Parathyroid adenoma (tissue), 2 donors: ENCODE results near the gene ASMT.
"Not testable (repeated sequence)": the region's sequence is repeated elsewhere in the genome, so short reads cannot be mapped to it uniquely, and the experiment has no call there.

Experiments
- H2AFZ ChIP-seq: fragments of 300-600 bp; sonication (generic); one replicate; pipeline ENCODE4 v1.7.0; 2017; ENCODE audit warnings: antibody characterized with exemption, mild to moderate bottlenecking
- H3K27ac ChIP-seq: fragments of 300-600 bp; sonication (generic); one replicate; pipeline ENCODE4 v1.7.0; 2017
- H3K27me3 ChIP-seq: fragments of 300-600 bp; sonication (generic); one replicate; pipeline ENCODE4 v1.7.0; 2017; ENCODE audit warnings: low read length; ENCODE audit not compliant: control insufficient read depth, insufficient read depth
- H3K36me3 ChIP-seq: fragments of 300-600 bp; sonication (generic); one replicate; pipeline ENCODE4 v1.7.0; 2017; ENCODE audit warnings: low read length; ENCODE audit not compliant: control insufficient read depth, insufficient read depth
- H3K4me1 ChIP-seq: fragments of 300-600 bp; sonication (generic); one replicate; pipeline ENCODE4 v1.7.0; 2017; ENCODE audit warnings: control low read depth
- H3K4me2 ChIP-seq: fragments of 300-600 bp; sonication (generic); one replicate; pipeline ENCODE4 v1.7.0; 2017; ENCODE audit warnings: low read length
- H3K4me3 ChIP-seq: fragments of 300-600 bp; sonication (generic); one replicate; pipeline ENCODE4 v1.7.0; 2017; ENCODE audit warnings: low read depth, low read length
- H3K79me2 ChIP-seq: fragments of 300-600 bp; sonication (generic); one replicate; pipeline ENCODE4 v1.7.0; 2017; ENCODE audit warnings: control low read depth
- H3K9ac ChIP-seq: fragments of 300-600 bp; sonication (generic); one replicate; pipeline ENCODE4 v1.7.0; 2017; ENCODE audit warnings: mild to moderate bottlenecking
- H3K9me3 ChIP-seq: fragments of 300-600 bp; sonication (generic); one replicate; pipeline ENCODE4 v1.7.0; 2017; ENCODE audit warnings: low read length; ENCODE audit not compliant: control insufficient read depth
- TF ChIP-seq, protein P1 (sequence below): fragments of 300-600 bp; sonication (generic); IDR thresholded peaks from one replicate; pipeline ENCODE4 v1.7.0; 2017; ENCODE audit warnings: antibody characterized with exemption, mild to moderate bottlenecking
- donor health status: primary hyperparathyroidism.

The ASMT gene

DNA sequence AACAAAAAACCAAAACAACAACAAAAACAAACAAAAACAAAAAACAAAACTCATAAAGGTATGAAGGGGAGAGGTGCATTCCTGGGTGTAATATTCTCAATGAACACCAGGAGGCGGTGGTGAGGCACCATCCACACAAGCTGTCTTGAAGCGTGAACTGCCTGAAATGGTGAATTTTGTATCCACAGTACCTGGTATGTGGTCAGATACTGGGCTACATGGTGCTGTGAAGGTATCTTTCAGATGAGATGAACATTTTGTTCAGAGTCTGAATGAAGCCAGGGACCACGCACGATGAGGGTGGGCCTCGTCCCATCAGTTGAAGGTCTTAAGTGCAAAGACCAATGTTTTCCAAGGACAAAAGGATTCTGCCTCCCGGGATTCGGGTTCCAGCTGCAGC is 58.5 kb downstream of the ASMT start:
- Histone ChIP-seq H3K27me3 (no peaks in the 10 kb centered on the region), H3K36me3 (no peaks in the 10 kb centered on the region), H3K79me2 (no peaks in the 10 kb centered on the region), H2AFZ (no peak overlapping the region), H3K4me3 (no peak overlapping the region), H3K4me2 (no peak overlapping the region), H3K9ac (no peak overlapping the region), H3K4me1 (no peaks in the 10 kb centered on the region), H3K9me3 (no peaks in the 10 kb centered on the region), H3K27ac (no peak overlapping the region)
- TF ChIP-seq, protein P1, sequence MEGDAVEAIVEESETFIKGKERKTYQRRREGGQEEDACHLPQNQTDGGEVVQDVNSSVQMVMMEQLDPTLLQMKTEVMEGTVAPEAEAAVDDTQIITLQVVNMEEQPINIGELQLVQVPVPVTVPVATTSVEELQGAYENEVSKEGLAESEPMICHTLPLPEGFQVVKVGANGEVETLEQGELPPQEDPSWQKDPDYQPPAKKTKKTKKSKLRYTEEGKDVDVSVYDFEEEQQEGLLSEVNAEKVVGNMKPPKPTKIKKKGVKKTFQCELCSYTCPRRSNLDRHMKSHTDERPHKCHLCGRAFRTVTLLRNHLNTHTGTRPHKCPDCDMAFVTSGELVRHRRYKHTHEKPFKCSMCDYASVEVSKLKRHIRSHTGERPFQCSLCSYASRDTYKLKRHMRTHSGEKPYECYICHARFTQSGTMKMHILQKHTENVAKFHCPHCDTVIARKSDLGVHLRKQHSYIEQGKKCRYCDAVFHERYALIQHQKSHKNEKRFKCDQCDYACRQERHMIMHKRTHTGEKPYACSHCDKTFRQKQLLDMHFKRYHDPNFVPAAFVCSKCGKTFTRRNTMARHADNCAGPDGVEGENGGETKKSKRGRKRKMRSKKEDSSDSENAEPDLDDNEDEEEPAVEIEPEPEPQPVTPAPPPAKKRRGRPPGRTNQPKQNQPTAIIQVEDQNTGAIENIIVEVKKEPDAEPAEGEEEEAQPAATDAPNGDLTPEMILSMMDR: no peak

DNA sequence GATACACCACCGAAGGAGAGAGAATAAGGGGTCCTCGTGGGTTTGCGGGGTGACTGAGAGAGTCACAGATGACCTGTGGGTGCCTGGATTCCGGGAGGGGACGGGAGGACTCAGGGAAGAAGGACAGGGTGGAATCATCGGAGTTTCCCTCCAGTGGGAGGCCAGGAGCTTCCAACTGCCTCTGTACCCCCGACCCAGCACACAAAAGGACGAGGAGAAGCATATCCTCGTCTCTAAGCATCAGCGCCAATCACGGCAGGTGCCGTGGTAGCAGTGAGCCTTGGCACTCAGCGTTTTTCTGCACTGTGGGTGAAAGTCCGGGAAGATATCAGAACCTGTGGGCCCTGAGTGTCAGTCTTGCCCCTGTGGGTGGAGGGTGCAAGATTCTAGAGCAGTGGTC is 62.0 kb downstream of the ASMT start:
- Histone ChIP-seq H3K9ac (no peak overlapping the region), H3K9me3 (no peaks in the 10 kb centered on the region), H3K4me3 (no peak overlapping the region), H3K4me2 (no peak overlapping the region), H3K36me3 (no peaks in the 10 kb centered on the region), H3K79me2 (no peaks in the 10 kb centered on the region), H3K27ac (no peak overlapping the region), H3K4me1 (no peaks in the 10 kb centered on the region), H3K27me3 (no peaks in the 10 kb centered on the region), H2AFZ (no peak overlapping the region)
- TF ChIP-seq, protein P1: no peak

DNA sequence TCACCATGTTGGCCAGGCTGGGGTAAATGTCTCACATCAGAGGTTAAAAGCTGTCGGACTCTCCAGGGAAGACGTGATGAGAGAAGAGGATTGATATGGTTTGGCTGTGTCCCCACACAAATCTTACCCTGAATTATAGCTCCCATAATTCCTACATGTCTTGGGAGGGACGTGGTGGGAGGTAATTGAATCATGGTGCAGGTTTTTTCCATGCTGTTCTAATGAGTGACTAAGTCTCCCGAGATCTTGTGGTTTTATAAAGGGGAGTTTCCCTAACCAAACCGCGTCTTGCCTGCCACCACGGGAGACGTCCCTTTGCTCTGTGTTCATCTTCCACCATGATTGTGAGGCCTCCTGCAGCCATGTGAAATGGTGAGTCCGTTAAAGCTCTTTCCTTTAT is 64.4 kb downstream of the ASMT start:
- Histone ChIP-seq H3K27ac (no peak overlapping the region), H3K4me2 (no peak overlapping the region), H3K27me3 (no peaks in the 10 kb centered on the region), H3K4me3 (no peak overlapping the region), H3K79me2 (no peaks in the 10 kb centered on the region), H3K4me1 (no peaks in the 10 kb centered on the region), H3K9ac (no peak overlapping the region), H3K36me3 (no peaks in the 10 kb centered on the region), H3K9me3 (no peaks in the 10 kb centered on the region), H2AFZ (no peak overlapping the region)
- TF ChIP-seq, protein P1: no peak

DNA sequence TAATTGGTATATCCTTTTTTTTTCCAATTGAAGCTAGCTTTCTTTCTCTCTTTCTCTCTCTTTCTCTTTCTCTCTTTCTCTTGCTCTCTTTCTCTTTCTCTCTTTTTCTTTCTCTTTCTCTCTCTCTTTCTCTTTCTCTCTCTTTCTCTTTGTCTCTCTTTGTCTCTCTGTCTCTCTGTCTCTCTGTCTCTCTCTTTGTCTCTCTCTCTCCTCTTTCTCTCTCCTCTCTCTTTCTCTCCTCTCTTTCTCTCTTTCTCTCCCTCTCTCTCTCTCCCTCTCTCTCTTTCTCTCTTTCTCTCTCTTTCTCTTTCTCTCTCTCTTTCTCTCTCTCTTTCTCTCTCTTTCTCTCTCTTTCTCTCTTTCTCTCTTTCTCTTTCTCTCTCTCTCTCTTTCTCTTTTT is 66.6 kb downstream of the ASMT start:
- Histone ChIP-seq H2AFZ (no peak overlapping the region), H3K36me3 (no peaks in the 10 kb centered on the region), H3K4me2 (no peak overlapping the region), H3K27me3 (no peaks in the 10 kb centered on the region), H3K9ac (no peak overlapping the region), H3K27ac (no peak overlapping the region), H3K4me3 (no peak overlapping the region), H3K4me1 (no peaks in the 10 kb centered on the region), H3K9me3 (no peaks in the 10 kb centered on the region), H3K79me2 (no peaks in the 10 kb centered on the region)
- TF ChIP-seq, protein P1: no peak

DNA sequence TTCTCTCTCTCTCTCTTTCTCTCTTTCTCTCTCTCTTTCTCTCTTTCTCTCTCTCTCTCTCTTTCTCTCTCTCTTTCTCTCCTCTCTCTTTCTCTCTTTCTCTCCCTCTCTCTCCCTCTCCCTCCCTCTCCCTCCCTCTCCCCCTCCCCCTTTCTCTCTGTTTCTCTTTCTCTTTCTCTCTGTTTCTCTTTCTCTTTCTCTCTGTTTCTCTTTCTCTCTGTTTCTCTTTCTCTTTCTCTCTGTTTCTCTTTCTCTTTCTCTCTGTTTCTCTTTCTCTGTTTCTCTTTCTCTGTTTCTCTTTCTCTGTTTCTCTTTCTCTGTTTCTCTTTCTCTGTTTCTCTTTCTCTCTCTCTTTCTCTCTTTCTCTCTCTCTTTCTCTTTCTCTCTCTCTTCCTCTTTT is 67.0 kb downstream of the ASMT start:
- not testable (repeated sequence) for H3K27me3 ChIP-seq, H3K4me1 ChIP-seq

DNA sequence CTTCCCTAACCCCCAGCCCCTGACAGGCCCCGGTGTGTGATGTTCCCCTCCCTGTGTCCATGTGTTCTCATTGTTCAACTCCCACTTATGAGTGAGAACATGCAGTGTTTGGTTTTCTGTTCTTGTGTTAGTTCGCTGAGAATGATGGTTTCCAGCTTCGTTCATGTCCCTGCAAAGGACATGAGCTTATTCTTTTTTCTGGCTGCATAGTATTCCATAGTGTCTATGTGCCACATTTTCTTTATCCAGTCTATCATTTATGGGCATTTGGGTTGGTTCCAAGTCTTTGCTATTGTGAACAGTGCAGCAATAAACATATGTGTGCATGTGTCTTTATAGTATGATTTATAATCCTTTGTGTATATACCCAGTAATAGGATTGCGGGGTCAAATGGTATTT is 67.6 kb downstream of the ASMT start:
- not testable (repeated sequence) for H3K9ac ChIP-seq, H3K4me3 ChIP-seq, H3K27me3 ChIP-seq, H3K36me3 ChIP-seq, H3K4me1 ChIP-seq, H3K9me3 ChIP-seq, H3K79me2 ChIP-seq, H2AFZ ChIP-seq, H3K4me2 ChIP-seq, H3K27ac ChIP-seq

More for the DNA sequence above, 67.0 kb downstream of the ASMT start:
- not testable (repeated sequence) for H3K4me3 ChIP-seq, H3K9me3 ChIP-seq, H3K4me2 ChIP-seq, H2AFZ ChIP-seq, H3K27ac ChIP-seq, H3K79me2 ChIP-seq, H3K36me3 ChIP-seq, H3K9ac ChIP-seq

DNA sequence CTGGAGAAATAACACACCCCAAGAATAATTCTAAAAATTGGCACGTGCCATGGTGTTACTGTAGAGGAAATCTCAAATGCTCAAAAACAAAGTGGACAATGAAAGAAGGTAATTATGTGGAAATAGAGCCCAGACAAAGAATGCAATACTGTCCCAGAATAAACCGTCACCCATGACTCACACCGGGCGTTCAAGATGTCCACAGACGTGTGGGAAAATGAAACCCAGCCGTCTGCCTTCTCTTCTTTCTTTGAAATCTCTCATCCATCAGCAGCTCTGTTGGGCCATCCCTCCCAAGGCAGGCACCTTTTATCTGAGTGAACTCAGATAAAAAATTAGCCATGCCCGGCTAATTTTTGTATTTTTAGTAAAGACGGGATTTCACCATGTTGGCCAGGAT is 70.0 kb downstream of the ASMT start:
- H3K36me3 ChIP-seq, H3K4me2 ChIP-seq, H3K9me3 ChIP-seq, H3K27ac ChIP-seq, H3K27me3 ChIP-seq, H2AFZ ChIP-seq, H3K4me1 ChIP-seq, H3K4me3 ChIP-seq, H3K9ac ChIP-seq, H3K79me2 ChIP-seq: not testable (repeated sequence)

DNA sequence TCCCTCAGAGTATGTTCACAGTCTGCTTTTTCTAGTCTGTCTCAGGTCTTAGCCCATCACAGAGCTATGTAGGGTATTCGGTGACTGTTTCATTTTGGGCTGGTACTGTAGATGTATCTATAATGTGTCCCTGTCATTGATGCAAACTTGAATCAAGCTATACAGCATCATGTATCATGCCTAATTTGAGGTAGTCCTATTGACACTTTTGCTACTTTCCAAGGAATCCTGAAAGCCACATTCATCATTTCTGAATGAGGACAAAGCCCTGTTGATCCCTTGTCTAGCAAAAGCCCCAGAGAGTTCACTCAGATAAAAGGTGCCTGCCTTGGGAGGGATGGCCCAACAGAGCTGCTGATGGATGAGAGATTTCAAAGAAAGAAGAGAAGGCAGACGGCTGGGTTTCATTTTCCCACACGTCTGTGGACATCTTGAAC is 70.6 kb downstream of the ASMT start:
- not testable (repeated sequence) for H2AFZ ChIP-seq, H3K4me2 ChIP-seq, H3K36me3 ChIP-seq, H3K9me3 ChIP-seq, H3K4me3 ChIP-seq, H3K27ac ChIP-seq, H3K79me2 ChIP-seq, H3K4me1 ChIP-seq, H3K27me3 ChIP-seq, H3K9ac ChIP-seq
